Liver (tissue), 9 donors: ENCODE results near the gene URI1. TPM values are rescaled to one million over a fixed set of nuclear protein-coding genes. Genes with fewer than 3 reads are reported as not detected.

Source experiments
- DNase-seq: peaks from one replicate; pipeline ENCODE4 v3.0.0-alpha.2; 2017; ENCODE audit warnings: low spot score
- H3K27ac ChIP-seq, 2 donors: one replicate each; pipeline ENCODE4 v1.7.0; 2013; ENCODE audit warnings: inconsistent platforms in 2 of 2, low read length in 2 of 2, control low read depth in 1 of 2, low read depth in 1 of 2, mild to moderate bottlenecking in 1 of 2
- H3K27me3 ChIP-seq, 4 donors: one replicate each; pipeline versions ENCODE4 v1.6.1 to v1.7.0; 2013; ENCODE audit warnings: low read length in 3 of 4, inconsistent platforms in 1 of 4, mild to moderate bottlenecking in 1 of 4, moderate library complexity in 1 of 4; ENCODE audit not compliant: control insufficient read depth in 4 of 4, insufficient read depth in 4 of 4
- H3K36me3 ChIP-seq, 4 donors: one replicate each; pipeline versions ENCODE4 v1.6.1 to v1.7.0; 2013; ENCODE audit warnings: low read length in 3 of 4, mild to moderate bottlenecking in 3 of 4, low read depth in 1 of 4, moderate library complexity in 1 of 4; ENCODE audit not compliant: control insufficient read depth in 4 of 4, insufficient read depth in 3 of 4
- H3K4me1 ChIP-seq, 4 donors: one replicate each; pipeline versions ENCODE4 v1.6.1 to v1.7.0; 2013; ENCODE audit warnings: low read length in 3 of 4, mild to moderate bottlenecking in 3 of 4, moderate library complexity in 1 of 4; ENCODE audit not compliant: control insufficient read depth in 4 of 4, insufficient read depth in 4 of 4
- H3K4me3 ChIP-seq, 3 donors: one replicate each; pipeline versions ENCODE4 v1.6.1 to v1.7.0; 2013; ENCODE audit warnings: low read length in 3 of 3, control low read depth in 1 of 3, low read depth in 1 of 3, mild to moderate bottlenecking in 1 of 3
- H3K9ac ChIP-seq, 2 donors: one replicate each; pipeline ENCODE4 v1.7.0; 2013; ENCODE audit warnings: low read length in 2 of 2, mild to moderate bottlenecking in 2 of 2, moderate library complexity in 2 of 2, control low read depth in 1 of 2, low read depth in 1 of 2
- H3K9me3 ChIP-seq, 4 donors: one replicate each; pipeline versions ENCODE4 v1.6.1 to v1.7.0; 2013; ENCODE audit warnings: low read length in 3 of 4; ENCODE audit not compliant: control insufficient read depth in 4 of 4
- EGR1 ChIP-seq, 2 donors: IDR thresholded peaks; 2 replicates each; pipeline ENCODE4 v1.6.1; 2016 to 2018; ENCODE audit warnings: antibody characterized with exemption in 2 of 2, low read depth in 2 of 2
- FOXA1 ChIP-seq: IDR thresholded peaks from 2 replicates; pipeline ENCODE4 v1.6.1; 2016; ENCODE audit warnings: antibody characterized with exemption
- FOXA2 ChIP-seq: IDR thresholded peaks from 2 replicates; pipeline ENCODE4 v1.6.1; 2016; ENCODE audit warnings: antibody characterized with exemption
- GABPA ChIP-seq, 2 donors: IDR thresholded peaks in 1 of 2; conservative IDR thresholded peaks in 1 of 2; 2 replicates each; pipeline ENCODE4 v1.6.1; 2016; ENCODE audit warnings: antibody characterized with exemption in 2 of 2, mild to moderate bottlenecking in 1 of 2, moderate library complexity in 1 of 2
- HNF4A ChIP-seq, 2 donors: conservative IDR thresholded peaks; 2 replicates each; pipeline ENCODE4 v1.6.1; 2016; ENCODE audit warnings: antibody characterized with exemption in 2 of 2, mild to moderate bottlenecking in 2 of 2
- HNF4G ChIP-seq: IDR thresholded peaks from 2 replicates; pipeline ENCODE4 v1.6.1; 2016; ENCODE audit warnings: antibody characterized with exemption
- JUND ChIP-seq, 2 donors: IDR thresholded peaks; 2 replicates each; pipeline ENCODE4 v1.6.1; 2016; ENCODE audit warnings: antibody characterized with exemption in 2 of 2
- NR2F2 ChIP-seq: IDR thresholded peaks from 2 replicates; pipeline ENCODE4 v1.6.1; 2016; ENCODE audit warnings: antibody characterized with exemption
- RAD21 ChIP-seq, 2 donors: IDR thresholded peaks; 2 replicates each; pipeline ENCODE4 v1.6.1; 2016; ENCODE audit warnings: antibody characterized with exemption in 2 of 2, mild to moderate bottlenecking in 2 of 2
- RXRA ChIP-seq, 2 donors: IDR thresholded peaks; 2 replicates each; pipeline ENCODE4 v1.6.1; 2017 to 2018; ENCODE audit warnings: antibody characterized with exemption in 2 of 2, mild to moderate bottlenecking in 1 of 2
- SP1 ChIP-seq: IDR thresholded peaks from 2 replicates; pipeline ENCODE4 v1.6.1; 2018; ENCODE audit warnings: antibody characterized with exemption, mild to moderate bottlenecking
- TAF1 ChIP-seq: conservative IDR thresholded peaks from 2 replicates; pipeline ENCODE4 v1.6.1; 2016; ENCODE audit warnings: antibody characterized with exemption, mild to moderate bottlenecking
- YY1 ChIP-seq: IDR thresholded peaks from 2 replicates; pipeline ENCODE4 v1.6.1; 2016; ENCODE audit warnings: antibody characterized with exemption, mild to moderate bottlenecking
- ZBTB33 ChIP-seq: IDR thresholded peaks from 2 replicates; pipeline ENCODE4 v1.6.1; 2016; ENCODE audit warnings: antibody characterized with exemption
- WGBS: extraction: QIAGEN DNeasy Blood & Tissue Kit; methylation state at CpG from one replicate; pipeline ENCODE4 v1.1.7; 2013; 5-methylcytosine and 5-hydroxymethylcytosine counted together
- polyA plus RNA-seq, 2 donors: library from polyadenylated mRNA; stranded (reverse) in 1 of 2; unstranded in 1 of 2; fragments of 200-250 nt in 1 of 2; fragments of >200 nt in 1 of 2; fragmentation: Nextera tagmentation in 1 of 2; extraction: Ambion mirVana in 1 of 2; gene quantifications; one replicate each; pipeline versions ENCODE4 v1.2.1 to v1.2.3, GENCODE V29; 2013 to 2015
- total RNA-seq, 2 donors: library from RNA; depleted of rRNA; stranded (reverse); fragments of >200 nt; gene quantifications; one replicate each; pipeline ENCODE4 v1.2.3, GENCODE V29; 2014
- TF ChIP-seq, protein P1 (sequence below): IDR thresholded peaks from 2 replicates; pipeline ENCODE4 v1.6.1; 2016; ENCODE audit warnings: antibody characterized with exemption
- TF ChIP-seq, protein P2 (sequence below): IDR thresholded peaks from 2 replicates; pipeline ENCODE4 v1.6.1; 2016; ENCODE audit warnings: antibody characterized with exemption
- TF ChIP-seq, protein P3 (sequence below): fragments of 150-350 bp; IDR thresholded peaks from 2 replicates; pipeline ENCODE4 v1.5.1; 2017; ENCODE audit warnings: improper control_type of control experiment, low read depth, low read length; ENCODE audit not compliant: missing input control
- TF ChIP-seq, protein P4 (sequence below): IDR thresholded peaks from 2 replicates; pipeline ENCODE4 v1.6.1; 2016; ENCODE audit warnings: antibody characterized with exemption, mild to moderate bottlenecking
- donor health status: healthy.
- donor health status: healthy.
- donor health status: healthy.
- donor health status: healthy.
- donor health status: healthy.

Gene URI1
- total and polyA plus RNA-seq, 4 donors, result 12.2 to 29.5 (median 15.7) TPM

DNA sequence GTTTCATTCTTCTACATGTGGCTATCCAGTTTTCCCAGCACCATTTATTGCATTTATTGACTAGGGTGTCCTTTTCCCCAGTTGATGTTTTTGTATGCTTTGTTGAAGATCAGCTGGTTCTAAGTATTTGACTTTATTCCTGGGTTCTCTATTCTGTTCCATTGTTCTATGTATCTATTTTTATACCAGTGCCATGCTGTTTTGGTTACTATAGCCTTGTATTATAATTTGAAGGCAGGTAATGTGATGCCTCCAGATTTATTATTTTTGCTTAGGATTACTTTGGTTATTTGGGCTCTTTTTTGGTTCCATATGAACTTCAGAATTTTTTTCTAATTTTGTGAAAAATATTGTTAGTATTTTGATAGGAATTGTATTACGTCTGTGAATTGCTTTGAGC lies 80.6 kb downstream of the URI1 start:
- H3K27ac ChIP-seq, result no peak overlapping the region
- no peak for DNase-seq
- H3K4me1 ChIP-seq, result no peaks in the 10 kb centered on the region
- H3K27me3 ChIP-seq, result no peaks in the 10 kb centered on the region
- H3K36me3 ChIP-seq, result no peaks in the 10 kb centered on the region
- no peak overlapping the region for H3K9ac ChIP-seq
- H3K9me3 ChIP-seq, result no peaks in the 10 kb centered on the region
- TF ChIP-seq FOXA1 (no peak), SP1 (no peak), EGR1 (IDR thresholded peaks at IDR 0.05; ENCODE audit: low read depth in 2 of 2) (no peak), YY1 (no peak), HNF4G (no peak), RAD21 (IDR thresholded peaks at IDR 0.05) (no peak), ZBTB33 (no peak), HNF4A (conservative IDR thresholded peaks at IDR 0.05) (no peak), NR2F2 (no peak), FOXA2 (no peak), TAF1 (no peak), RXRA (IDR thresholded peaks at IDR 0.05) (no peak), GABPA (IDR thresholded peaks at IDR 0.05 in 1 of 2, conservative IDR thresholded peaks at IDR 0.05 in 1 of 2) (no peak), JUND (IDR thresholded peaks at IDR 0.05) (no peak)
- TF ChIP-seq, protein P1, sequence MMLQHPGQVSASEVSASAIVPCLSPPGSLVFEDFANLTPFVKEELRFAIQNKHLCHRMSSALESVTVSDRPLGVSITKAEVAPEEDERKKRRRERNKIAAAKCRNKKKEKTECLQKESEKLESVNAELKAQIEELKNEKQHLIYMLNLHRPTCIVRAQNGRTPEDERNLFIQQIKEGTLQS, result no peak
- TF ChIP-seq, protein P2, sequence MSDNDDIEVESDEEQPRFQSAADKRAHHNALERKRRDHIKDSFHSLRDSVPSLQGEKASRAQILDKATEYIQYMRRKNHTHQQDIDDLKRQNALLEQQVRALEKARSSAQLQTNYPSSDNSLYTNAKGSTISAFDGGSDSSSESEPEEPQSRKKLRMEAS, result no peak
- TF ChIP-seq, protein P3, sequence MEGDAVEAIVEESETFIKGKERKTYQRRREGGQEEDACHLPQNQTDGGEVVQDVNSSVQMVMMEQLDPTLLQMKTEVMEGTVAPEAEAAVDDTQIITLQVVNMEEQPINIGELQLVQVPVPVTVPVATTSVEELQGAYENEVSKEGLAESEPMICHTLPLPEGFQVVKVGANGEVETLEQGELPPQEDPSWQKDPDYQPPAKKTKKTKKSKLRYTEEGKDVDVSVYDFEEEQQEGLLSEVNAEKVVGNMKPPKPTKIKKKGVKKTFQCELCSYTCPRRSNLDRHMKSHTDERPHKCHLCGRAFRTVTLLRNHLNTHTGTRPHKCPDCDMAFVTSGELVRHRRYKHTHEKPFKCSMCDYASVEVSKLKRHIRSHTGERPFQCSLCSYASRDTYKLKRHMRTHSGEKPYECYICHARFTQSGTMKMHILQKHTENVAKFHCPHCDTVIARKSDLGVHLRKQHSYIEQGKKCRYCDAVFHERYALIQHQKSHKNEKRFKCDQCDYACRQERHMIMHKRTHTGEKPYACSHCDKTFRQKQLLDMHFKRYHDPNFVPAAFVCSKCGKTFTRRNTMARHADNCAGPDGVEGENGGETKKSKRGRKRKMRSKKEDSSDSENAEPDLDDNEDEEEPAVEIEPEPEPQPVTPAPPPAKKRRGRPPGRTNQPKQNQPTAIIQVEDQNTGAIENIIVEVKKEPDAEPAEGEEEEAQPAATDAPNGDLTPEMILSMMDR, result no peak
- TF ChIP-seq, protein P4, sequence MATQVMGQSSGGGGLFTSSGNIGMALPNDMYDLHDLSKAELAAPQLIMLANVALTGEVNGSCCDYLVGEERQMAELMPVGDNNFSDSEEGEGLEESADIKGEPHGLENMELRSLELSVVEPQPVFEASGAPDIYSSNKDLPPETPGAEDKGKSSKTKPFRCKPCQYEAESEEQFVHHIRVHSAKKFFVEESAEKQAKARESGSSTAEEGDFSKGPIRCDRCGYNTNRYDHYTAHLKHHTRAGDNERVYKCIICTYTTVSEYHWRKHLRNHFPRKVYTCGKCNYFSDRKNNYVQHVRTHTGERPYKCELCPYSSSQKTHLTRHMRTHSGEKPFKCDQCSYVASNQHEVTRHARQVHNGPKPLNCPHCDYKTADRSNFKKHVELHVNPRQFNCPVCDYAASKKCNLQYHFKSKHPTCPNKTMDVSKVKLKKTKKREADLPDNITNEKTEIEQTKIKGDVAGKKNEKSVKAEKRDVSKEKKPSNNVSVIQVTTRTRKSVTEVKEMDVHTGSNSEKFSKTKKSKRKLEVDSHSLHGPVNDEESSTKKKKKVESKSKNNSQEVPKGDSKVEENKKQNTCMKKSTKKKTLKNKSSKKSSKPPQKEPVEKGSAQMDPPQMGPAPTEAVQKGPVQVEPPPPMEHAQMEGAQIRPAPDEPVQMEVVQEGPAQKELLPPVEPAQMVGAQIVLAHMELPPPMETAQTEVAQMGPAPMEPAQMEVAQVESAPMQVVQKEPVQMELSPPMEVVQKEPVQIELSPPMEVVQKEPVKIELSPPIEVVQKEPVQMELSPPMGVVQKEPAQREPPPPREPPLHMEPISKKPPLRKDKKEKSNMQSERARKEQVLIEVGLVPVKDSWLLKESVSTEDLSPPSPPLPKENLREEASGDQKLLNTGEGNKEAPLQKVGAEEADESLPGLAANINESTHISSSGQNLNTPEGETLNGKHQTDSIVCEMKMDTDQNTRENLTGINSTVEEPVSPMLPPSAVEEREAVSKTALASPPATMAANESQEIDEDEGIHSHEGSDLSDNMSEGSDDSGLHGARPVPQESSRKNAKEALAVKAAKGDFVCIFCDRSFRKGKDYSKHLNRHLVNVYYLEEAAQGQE, result no peak
- H3K4me3 ChIP-seq, result no peak overlapping the region
- 96% methylated on average over 1 of the region's 1 CpG for WGBS
